Measurements from ENCODE around the gene GREM1.

Gene GREM1

DNA sequence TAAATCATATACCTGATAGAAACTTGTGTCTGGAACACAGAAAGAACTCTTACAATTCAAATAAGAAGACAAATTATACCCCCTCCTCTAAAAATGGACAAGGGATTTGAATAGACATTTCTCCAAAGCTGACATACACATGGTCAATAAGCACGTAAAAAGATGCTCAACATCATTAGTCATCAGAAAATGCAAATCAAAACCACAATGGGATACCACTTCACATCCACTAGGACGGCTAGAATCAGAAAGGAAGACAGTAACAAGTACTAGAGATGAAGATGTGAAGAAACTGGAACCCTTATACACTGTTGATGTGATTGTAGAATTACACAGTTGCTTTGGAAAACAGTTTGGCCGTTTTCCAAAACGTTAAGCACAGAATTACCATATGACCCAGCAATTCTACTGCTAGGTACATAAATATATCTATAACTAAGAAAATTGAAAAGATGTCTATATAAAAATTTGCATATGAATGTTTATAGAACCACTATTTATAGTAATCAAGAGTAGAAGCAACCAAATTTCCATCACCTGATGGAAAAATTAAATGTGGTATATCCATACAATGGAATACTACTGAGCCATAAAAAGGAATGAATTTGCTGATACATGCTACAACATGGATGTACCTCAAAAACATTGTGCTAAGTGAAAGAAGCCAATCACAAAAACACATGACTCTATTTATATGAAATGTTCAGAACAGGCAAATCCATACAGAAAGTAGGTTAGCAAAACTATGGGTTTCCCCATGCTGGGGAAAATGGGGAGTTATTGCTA is 60.8 kb downstream of the GREM1 start:
- TF ChIP-seq, protein P1, sequence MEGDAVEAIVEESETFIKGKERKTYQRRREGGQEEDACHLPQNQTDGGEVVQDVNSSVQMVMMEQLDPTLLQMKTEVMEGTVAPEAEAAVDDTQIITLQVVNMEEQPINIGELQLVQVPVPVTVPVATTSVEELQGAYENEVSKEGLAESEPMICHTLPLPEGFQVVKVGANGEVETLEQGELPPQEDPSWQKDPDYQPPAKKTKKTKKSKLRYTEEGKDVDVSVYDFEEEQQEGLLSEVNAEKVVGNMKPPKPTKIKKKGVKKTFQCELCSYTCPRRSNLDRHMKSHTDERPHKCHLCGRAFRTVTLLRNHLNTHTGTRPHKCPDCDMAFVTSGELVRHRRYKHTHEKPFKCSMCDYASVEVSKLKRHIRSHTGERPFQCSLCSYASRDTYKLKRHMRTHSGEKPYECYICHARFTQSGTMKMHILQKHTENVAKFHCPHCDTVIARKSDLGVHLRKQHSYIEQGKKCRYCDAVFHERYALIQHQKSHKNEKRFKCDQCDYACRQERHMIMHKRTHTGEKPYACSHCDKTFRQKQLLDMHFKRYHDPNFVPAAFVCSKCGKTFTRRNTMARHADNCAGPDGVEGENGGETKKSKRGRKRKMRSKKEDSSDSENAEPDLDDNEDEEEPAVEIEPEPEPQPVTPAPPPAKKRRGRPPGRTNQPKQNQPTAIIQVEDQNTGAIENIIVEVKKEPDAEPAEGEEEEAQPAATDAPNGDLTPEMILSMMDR (IDR thresholded peaks at IDR 0.05; ENCODE audit: borderline replicate concordance, insufficient read depth, low read depth, low read length), result no peak
- no peak overlapping the region for H3K4me3 ChIP-seq (ENCODE audit: low read depth, low read length)

DNA sequence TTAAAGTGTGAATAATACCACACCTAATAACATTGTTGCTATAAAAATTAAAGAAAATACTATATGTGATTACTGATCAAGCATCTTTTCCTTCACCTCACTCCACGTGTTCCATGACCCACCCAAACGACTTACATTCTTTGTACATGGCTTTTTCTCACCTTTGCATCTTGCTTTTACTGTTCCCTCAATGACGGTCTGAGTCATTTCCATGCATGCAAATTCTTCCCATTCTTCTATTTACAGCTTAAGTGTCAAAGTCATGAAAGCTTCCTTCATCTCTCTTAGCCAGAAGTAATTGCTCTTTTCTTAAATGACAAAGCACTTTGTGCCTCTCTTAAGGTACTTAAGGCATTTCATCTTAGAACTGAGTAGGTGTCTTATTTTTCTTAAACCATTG is 64.0 kb downstream of the GREM1 start:
- H3K4me3 ChIP-seq (ENCODE audit: low read depth, low read length), result no peak overlapping the region
- TF ChIP-seq, protein P1 (IDR thresholded peaks at IDR 0.05; ENCODE audit: borderline replicate concordance, insufficient read depth, low read depth, low read length), result no peak

DNA sequence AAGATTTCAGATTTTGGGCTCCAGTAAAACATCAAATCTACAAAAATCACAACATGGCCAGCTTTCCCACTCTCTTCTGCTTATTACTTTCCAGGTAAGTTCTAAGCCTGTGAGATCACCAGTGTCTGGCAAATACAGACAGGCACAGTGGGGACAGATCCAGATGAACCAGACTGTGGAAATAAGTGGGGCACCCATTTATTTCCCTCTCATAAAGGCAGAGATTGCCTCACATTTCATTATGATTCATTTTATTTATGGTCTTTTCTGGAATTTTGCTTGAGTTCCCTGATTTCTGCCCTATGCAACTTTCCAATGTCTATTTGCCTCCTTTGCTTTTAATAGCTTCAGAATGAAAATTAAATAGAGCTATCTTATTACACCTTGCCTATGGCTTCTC is 66.8 kb downstream of the GREM1 start:
- H3K4me3 ChIP-seq (ENCODE audit: low read depth, low read length), result no peak overlapping the region
- TF ChIP-seq, protein P1 (IDR thresholded peaks at IDR 0.05; ENCODE audit: borderline replicate concordance, insufficient read depth, low read depth, low read length), result no peak

DNA sequence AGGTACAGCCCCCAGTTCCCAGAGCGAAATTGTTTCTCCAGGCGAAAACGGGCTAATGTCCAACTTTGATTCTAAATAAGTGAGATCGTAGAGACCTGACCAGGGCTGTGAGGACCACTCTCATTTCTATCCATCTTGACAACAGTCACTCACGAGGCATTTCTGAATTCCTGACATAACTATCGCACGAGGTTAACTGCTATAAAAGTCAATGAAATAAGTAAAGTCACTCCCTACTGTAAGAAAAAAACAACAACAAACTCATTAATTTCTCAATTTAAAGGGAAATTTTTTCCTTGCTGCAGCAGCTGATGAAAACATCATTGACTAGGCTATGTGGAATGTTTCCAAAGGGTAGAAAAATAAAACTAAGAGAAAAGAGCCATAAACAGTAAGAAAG is 69.1 kb downstream of the GREM1 start:
- H3K4me3 ChIP-seq (ENCODE audit: low read depth, low read length), result no peak overlapping the region
- TF ChIP-seq, protein P1 (IDR thresholded peaks at IDR 0.05; ENCODE audit: borderline replicate concordance, insufficient read depth, low read depth, low read length), result no peak

DNA sequence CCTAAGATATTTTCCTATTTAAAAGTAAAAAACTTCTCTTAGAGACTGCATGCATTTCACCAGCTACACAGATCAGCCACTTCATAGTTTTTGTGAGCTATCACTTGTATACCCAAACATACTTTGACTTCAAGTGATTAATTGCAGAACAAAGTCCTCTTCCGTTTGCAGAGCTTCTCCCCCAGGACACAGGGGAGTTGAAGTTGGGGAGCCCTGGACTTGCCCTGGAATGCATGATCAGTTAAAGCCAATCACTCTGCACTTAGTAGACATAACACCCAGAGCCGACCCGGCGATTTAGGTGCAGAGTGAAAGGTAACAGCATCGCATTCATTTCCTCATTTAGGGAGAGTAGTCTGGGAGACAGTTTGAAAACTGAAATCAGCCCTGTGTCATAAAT is 70.1 kb downstream of the GREM1 start:
- H3K4me3 ChIP-seq (ENCODE audit: low read depth, low read length), result no peak overlapping the region
- TF ChIP-seq, protein P1 (IDR thresholded peaks at IDR 0.05; ENCODE audit: borderline replicate concordance, insufficient read depth, low read depth, low read length), result no peak

DNA sequence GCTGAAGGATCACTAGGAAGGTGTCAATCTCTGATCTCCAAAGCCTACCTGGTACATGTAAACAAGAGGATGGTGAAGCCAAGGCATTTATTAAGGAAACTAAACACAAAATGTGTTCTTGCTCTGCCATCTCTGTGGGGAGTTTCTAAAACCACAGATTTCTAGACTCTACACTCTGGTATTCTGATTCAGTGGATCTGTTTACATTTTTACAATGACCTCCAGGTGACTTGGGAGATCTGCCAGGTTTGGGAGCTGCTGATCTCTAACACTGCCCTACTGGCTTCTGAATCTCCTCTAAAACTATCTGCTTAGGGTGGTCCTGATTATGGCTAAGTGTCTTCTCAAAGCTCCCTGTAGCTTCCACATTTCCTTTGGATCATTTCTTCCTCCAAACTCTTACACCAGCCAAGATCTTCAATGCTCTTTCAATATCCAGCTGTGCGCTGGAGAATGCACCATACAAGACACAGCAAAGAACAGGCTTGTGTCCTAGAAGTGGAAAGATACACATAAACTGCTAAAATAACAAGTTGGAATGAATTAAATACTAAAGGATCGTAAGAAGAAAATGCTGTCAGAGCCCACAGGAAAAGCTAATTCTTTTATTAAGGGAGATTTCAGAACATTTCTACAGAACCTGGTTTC is 72.7 kb downstream of the GREM1 start:
- TF ChIP-seq, protein P1 (IDR thresholded peaks at IDR 0.05; ENCODE audit: borderline replicate concordance, insufficient read depth, low read depth, low read length), result no peak
- no peak overlapping the region for H3K4me3 ChIP-seq (ENCODE audit: low read depth, low read length)

- H3K4me3 ChIP-seq (ENCODE audit: low read depth, low read length), result no peak overlapping the region
- TF ChIP-seq, protein P1 (IDR thresholded peaks at IDR 0.05; ENCODE audit: borderline replicate concordance, insufficient read depth, low read depth, low read length), result no peak
Observed at GRCh38 chr15:32792436-32792835, 74.6 kb downstream of the GREM1 start.

Measured in GM12875 (cell line).